GM04504 (cell line): ENCODE data around the gene PCDHGB3.
"Not testable (repeated sequence)": the region's sequence is repeated elsewhere in the genome, so short reads cannot be mapped to it uniquely, and the experiment has no call there.

Experiments
- DNase-seq: peaks from one replicate; pipeline ENCODE4 v3.0.0-alpha.2; 2012; ENCODE audit warnings: low read depth

Gene PCDHGB3

GRCh38 chr5:141392429-141393198 lies 22.6 kb downstream of the PCDHGB3 start, which contains the start of gene PCDHGA8:
TSS of gene PCDHGA8 (plus strand) at chr5:141392633. CDS start at chr5:141392814, 181 bp downstream.
- DNase-seq: no peak

- DNase-seq: no peak
Observed at GRCh38 chr5:141393267-141393666, 23.2 kb downstream of the PCDHGB3 start.

GRCh38 chr5:141394401-141395187 lies 24.6 kb downstream of the PCDHGB3 start:
- not testable (repeated sequence) for DNase-seq

GRCh38 chr5:141397756-141398551 lies 27.9 kb downstream of the PCDHGB3 start, which contains the start of gene PCDHGB5:
TSS of gene PCDHGB5 (plus strand) at chr5:141397947. CDS start at chr5:141398128, 181 bp downstream.
- DNase-seq: not testable (repeated sequence)

GRCh38 chr5:141398608-141399007 lies 28.6 kb downstream of the PCDHGB3 start:
- no peak for DNase-seq

GRCh38 chr5:141399555-141400258 lies 29.7 kb downstream of the PCDHGB3 start:
- DNase-seq: no peak

GRCh38 chr5:141402553-141403243 lies 32.7 kb downstream of the PCDHGB3 start, which contains the start of gene PCDHGA9:
TSS of gene PCDHGA9 (plus strand) at chr5:141402778. CDS start at chr5:141402953, 175 bp downstream.
- DNase-seq: no peak

GRCh38 chr5:141403387-141403786 lies 33.3 kb downstream of the PCDHGB3 start:
- DNase-seq: no peak

- DNase-seq: not testable (repeated sequence)
Observed at GRCh38 chr5:141407790-141408505, 37.9 kb downstream of the PCDHGB3 start, which contains the start of gene PCDHGB6. TSS of gene PCDHGB6 (plus strand) at chr5:141408021. CDS start at chr5:141408203, 182 bp downstream.

GRCh38 chr5:141409598-141410306 lies 39.7 kb downstream of the PCDHGB3 start:
- no peak for DNase-seq

GRCh38 chr5:141411575-141411974 lies 41.5 kb downstream of the PCDHGB3 start:
- no peak for DNase-seq

GRCh38 chr5:141412854-141413539 lies 43.0 kb downstream of the PCDHGB3 start, which contains the start of gene PCDHGA10:
TSS of gene PCDHGA10 (plus strand) at chr5:141412987. CDS start at chr5:141413176, 189 bp downstream.
- DNase-seq: no peak

GRCh38 chr5:141413540-141414069 lies 43.6 kb downstream of the PCDHGB3 start:
- DNase-seq: no peak

- DNase-seq: not testable (repeated sequence)
Observed at GRCh38 chr5:141414548-141415274, 44.7 kb downstream of the PCDHGB3 start.

- not testable (repeated sequence) for DNase-seq
Observed at GRCh38 chr5:141415275-141415618, 45.2 kb downstream of the PCDHGB3 start.

GRCh38 chr5:141417494-141418172 lies 47.6 kb downstream of the PCDHGB3 start, which contains the start of gene PCDHGB7:
TSS of gene PCDHGB7 (plus strand) at chr5:141417677. CDS start at chr5:141417860, 183 bp downstream.
- DNase-seq: peak; percentile 57
